Measurements from ENCODE around the gene WDSUB1.

WDSUB1 gene

DNA sequence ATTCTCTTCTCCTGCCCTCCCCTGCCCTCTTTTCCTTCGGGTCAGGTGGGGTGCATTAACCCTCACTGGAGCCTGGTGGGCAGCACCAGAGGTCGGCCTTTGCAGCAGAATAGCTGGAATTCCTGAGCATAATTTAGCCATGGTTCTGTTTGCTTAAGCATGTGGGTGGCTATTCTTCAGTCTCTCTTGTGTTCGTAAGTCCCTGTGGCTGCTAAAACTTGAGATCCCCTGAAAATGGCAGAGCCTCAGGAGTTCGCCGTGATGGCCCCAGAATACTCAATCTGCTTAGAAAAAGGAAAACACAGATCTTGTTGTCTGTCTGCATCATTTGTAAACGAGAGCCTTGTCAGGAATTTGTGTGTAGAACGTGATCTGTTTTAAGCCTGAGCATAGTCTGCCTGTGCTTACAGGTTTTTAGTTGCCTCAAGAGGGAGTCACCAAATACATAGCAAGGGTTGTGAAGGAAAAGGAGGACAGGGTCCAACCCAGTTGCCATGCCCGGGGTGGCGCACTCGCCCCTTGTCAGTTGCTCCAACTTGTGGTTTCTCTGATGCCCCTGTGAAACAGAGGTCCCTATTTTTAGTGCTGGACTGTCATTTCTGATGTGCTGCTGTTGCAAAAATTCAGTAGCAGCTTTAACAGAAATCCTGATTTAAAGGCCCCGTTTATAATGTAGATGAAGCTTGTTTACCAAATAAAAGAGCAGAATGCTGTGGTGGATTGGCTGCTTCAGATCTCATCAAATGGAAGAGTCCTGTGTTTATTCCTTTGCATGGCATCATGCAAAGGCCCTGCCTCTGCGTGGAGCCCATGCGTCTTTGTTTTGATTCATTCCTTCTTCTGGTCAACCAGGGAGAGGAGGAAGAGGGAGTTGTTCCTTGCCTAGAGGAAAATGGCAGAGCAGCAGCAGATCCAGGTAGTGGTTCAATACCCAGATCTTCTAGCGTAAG, 74.8 kb downstream of the WDSUB1 start:
- TF ChIP-seq, protein P1, sequence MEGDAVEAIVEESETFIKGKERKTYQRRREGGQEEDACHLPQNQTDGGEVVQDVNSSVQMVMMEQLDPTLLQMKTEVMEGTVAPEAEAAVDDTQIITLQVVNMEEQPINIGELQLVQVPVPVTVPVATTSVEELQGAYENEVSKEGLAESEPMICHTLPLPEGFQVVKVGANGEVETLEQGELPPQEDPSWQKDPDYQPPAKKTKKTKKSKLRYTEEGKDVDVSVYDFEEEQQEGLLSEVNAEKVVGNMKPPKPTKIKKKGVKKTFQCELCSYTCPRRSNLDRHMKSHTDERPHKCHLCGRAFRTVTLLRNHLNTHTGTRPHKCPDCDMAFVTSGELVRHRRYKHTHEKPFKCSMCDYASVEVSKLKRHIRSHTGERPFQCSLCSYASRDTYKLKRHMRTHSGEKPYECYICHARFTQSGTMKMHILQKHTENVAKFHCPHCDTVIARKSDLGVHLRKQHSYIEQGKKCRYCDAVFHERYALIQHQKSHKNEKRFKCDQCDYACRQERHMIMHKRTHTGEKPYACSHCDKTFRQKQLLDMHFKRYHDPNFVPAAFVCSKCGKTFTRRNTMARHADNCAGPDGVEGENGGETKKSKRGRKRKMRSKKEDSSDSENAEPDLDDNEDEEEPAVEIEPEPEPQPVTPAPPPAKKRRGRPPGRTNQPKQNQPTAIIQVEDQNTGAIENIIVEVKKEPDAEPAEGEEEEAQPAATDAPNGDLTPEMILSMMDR (IDR thresholded peaks at IDR 0.05; ENCODE audit: low read depth, low read length) = no peak
- H3K4me3 ChIP-seq (ENCODE audit: low read depth, low read length) = no peak overlapping the region

GRCh38 chr2:159209341-159210306, 76.9 kb downstream of the WDSUB1 start:
- TF ChIP-seq, protein P1 (IDR thresholded peaks at IDR 0.05; ENCODE audit: low read depth, low read length) = no peak
- no peak overlapping the region for H3K4me3 ChIP-seq (ENCODE audit: low read depth, low read length)

GRCh38 chr2:159208438-159208837, 78.1 kb downstream of the WDSUB1 start:
- TF ChIP-seq, protein P1 (IDR thresholded peaks at IDR 0.05; ENCODE audit: low read depth, low read length) = no peak
- H3K4me3 ChIP-seq (ENCODE audit: low read depth, low read length) = no peak overlapping the region

DNA sequence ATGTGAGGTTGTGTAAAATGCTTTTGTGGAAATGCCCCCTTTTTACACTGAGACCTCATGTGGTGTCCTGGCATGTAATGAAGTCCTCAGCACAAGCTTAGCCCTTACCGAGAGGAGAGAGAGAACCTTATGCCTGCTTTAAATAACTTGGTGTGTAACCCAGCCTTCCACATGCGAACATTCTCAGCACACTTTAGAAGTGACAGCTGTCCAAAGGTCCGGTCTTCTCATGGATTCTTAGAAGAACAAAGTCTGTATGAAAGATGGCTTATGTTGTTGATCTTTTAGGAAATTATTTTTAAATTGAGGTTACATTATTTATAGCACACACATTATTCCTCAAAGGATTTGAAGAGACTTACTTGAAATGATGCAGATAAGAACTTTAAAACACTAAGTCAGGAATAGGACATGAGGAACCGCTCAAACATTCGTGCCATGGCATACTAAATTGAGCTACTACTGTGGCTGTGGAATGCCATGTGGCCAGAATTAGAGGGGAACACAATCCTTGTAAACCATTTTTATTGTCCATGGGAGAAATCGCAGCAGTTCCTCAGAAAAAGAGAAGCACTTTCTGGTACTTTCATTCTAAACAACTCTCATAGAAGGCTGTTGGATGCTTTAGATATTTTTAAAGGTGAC, 79.6 kb downstream of the WDSUB1 start:
- TF ChIP-seq, protein P1 (IDR thresholded peaks at IDR 0.05; ENCODE audit: low read depth, low read length) = no peak
- H3K4me3 ChIP-seq (ENCODE audit: low read depth, low read length) = no peak overlapping the region

DNA sequence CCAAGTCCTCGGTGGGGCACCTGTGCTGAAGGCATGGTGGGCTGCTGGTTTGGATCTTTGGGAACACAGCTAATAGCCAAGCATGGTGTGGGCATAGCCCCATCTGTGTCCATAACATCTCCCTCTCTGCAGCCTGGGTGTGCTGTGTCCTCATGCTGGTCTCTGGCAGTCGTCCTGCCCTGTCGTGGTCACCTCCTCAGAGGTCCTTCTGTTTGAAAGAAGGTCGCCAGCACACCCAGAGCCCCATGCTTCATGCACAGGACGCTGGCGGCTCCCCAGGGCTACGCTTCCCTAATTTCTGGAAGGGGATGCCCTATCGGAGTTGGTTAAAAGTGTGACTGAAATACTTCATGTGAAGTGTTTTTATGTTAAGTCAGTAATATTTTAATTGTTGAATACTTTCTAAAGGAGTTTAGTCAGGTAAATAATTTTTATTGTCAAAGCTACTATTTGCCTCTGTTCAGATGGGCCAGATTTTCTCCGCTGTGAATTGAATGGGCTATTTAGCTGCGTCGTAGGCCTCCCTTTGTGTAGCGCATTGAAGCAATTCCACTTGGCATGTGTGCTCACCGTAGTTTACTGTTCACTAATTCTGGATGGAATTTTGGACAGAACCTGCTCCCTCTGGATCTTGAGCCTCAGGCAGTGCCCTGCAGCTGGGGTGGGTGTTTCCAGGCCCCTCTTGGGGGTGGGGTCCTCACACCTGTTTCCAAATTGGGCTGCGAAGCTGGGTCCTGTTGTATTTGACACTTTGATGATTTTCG, 81.9 kb downstream of the WDSUB1 start:
- TF ChIP-seq, protein P1 (IDR thresholded peaks at IDR 0.05; ENCODE audit: low read depth, low read length) = no peak
- no peak overlapping the region for H3K4me3 ChIP-seq (ENCODE audit: low read depth, low read length)

- peak overlapping the region; percentile 20; the same call in 1 of the 2 replicates for H3K4me3 ChIP-seq (ENCODE audit: low read depth, low read length)
- TF ChIP-seq, protein P1 (IDR thresholded peaks at IDR 0.05; ENCODE audit: low read depth, low read length) = no peak
Observed at GRCh38 chr2:159202568-159203071, 83.9 kb downstream of the WDSUB1 start.
